H9 (cell line): ENCODE results near the gene ELFN1. TPM values are rescaled to one million over a fixed set of nuclear protein-coding genes. Genes with fewer than 3 reads are reported as not detected.

Source experiments
- DNase-seq: peaks from one replicate; pipeline ENCODE4 v3.0.0-alpha.2; 2017
- H2AFZ ChIP-seq: one replicate; pipeline ENCODE4 v1.6.1; 2013; ENCODE audit warnings: mild to moderate bottlenecking, low read length, control low read depth, moderate library complexity
- H2AK5ac ChIP-seq: 2 replicates; pipeline ENCODE4 v1.6.1; 2013; ENCODE audit warnings: low read length, control low read depth, mixed read lengths; ENCODE audit not compliant: insufficient read length
- H2BK120ac ChIP-seq: one replicate; pipeline ENCODE4 v1.6.1; 2013; ENCODE audit warnings: low read depth, mild to moderate bottlenecking, low read length, control low read depth, inconsistent platforms; ENCODE audit not compliant: poor library complexity, severe bottlenecking
- H2BK12ac ChIP-seq: 2 replicates; pipeline ENCODE4 v1.6.1; 2013; ENCODE audit warnings: low read length, control low read depth, mixed read lengths, low read depth; ENCODE audit not compliant: insufficient read length
- H2BK15ac ChIP-seq: 2 replicates; pipeline ENCODE4 v1.6.1; 2013; ENCODE audit warnings: low read depth, low read length, control low read depth
- H2BK20ac ChIP-seq: one replicate; pipeline ENCODE4 v1.6.1; 2013; ENCODE audit warnings: low read depth, mild to moderate bottlenecking, low read length, control low read depth, inconsistent platforms; ENCODE audit not compliant: poor library complexity, severe bottlenecking
- H2BK5ac ChIP-seq: 2 replicates; pipeline ENCODE4 v1.6.1; 2013; ENCODE audit warnings: low read length, control low read depth, mixed read lengths; ENCODE audit not compliant: insufficient read length
- H3K14ac ChIP-seq: 2 replicates; pipeline ENCODE4 v1.6.1; 2013; ENCODE audit warnings: low read length, control low read depth; ENCODE audit not compliant: insufficient read depth
- H3K18ac ChIP-seq: 2 replicates; pipeline ENCODE4 v1.6.1; 2013; ENCODE audit warnings: low read depth, mild to moderate bottlenecking, mixed read lengths, low read length, control low read depth; ENCODE audit not compliant: insufficient read length
- H3K23ac ChIP-seq: 2 replicates; pipeline ENCODE4 v1.6.1; 2013; ENCODE audit warnings: low read length, control low read depth, mixed read lengths, low read depth; ENCODE audit not compliant: insufficient read length
- H3K23me2 ChIP-seq: 2 replicates; pipeline ENCODE4 v1.6.1; 2013; ENCODE audit warnings: low read depth, mild to moderate bottlenecking, mixed read lengths, low read length, control low read depth; ENCODE audit not compliant: insufficient read length, poor library complexity, severe bottlenecking
- H3K27ac ChIP-seq: 2 replicates; pipeline ENCODE4 v1.5.1; 2013; ENCODE audit warnings: low read length, control low read depth, mixed read lengths, low read depth; ENCODE audit not compliant: insufficient read length
- H3K27me3 ChIP-seq: 2 replicates; pipeline ENCODE4 v1.6.1; 2013; ENCODE audit warnings: low read length, control low read depth, inconsistent platforms; ENCODE audit not compliant: insufficient read depth
- H3K4ac ChIP-seq: 2 replicates; pipeline ENCODE4 v1.6.1; 2013; ENCODE audit warnings: low read depth, mild to moderate bottlenecking, control low read depth, inconsistent platforms, low read length, moderate library complexity
- H3K4me1 ChIP-seq: 2 replicates; pipeline ENCODE4 v1.6.1; 2013; ENCODE audit warnings: low read length, control low read depth, inconsistent platforms; ENCODE audit not compliant: insufficient read depth
- H3K4me2 ChIP-seq: 2 replicates; pipeline ENCODE4 v1.6.1; 2013; ENCODE audit warnings: low read length, control low read depth, mixed read lengths; ENCODE audit not compliant: insufficient read length, insufficient read depth
- H3K56ac ChIP-seq: 2 replicates; pipeline ENCODE4 v1.6.1; 2013; ENCODE audit warnings: low read depth, mild to moderate bottlenecking, mixed read lengths, low read length, control low read depth; ENCODE audit not compliant: insufficient read length
- H3K79me1 ChIP-seq: 2 replicates; pipeline ENCODE4 v1.6.1; 2013; ENCODE audit warnings: low read depth, mild to moderate bottlenecking, moderate library complexity, low read length, control low read depth, inconsistent platforms; ENCODE audit not compliant: insufficient read depth, poor library complexity, severe bottlenecking
- H3K79me2 ChIP-seq: 2 replicates; pipeline ENCODE4 v1.6.1; 2013; ENCODE audit warnings: low read length, control low read depth, inconsistent platforms; ENCODE audit not compliant: insufficient read depth
- H3K9ac ChIP-seq: 2 replicates; pipeline ENCODE4 v1.6.1; 2013; ENCODE audit warnings: low read length, control low read depth, mixed read lengths; ENCODE audit not compliant: insufficient read length; ENCODE audit errors: extremely low read depth
- H3K9me3 ChIP-seq: one replicate; pipeline ENCODE4 v1.6.1; 2013; ENCODE audit warnings: low read depth, low read length, inconsistent platforms; ENCODE audit not compliant: control insufficient read depth
- H3T11ph ChIP-seq: one replicate; pipeline ENCODE4 v1.6.1; 2013; ENCODE audit warnings: mild to moderate bottlenecking, low read length, control low read depth, inconsistent platforms
- H4K20me1 ChIP-seq: one replicate; pipeline ENCODE4 v1.6.1; 2013; ENCODE audit not compliant: control insufficient read depth, insufficient read length, insufficient read depth
- H4K5ac ChIP-seq: 2 replicates; pipeline ENCODE4 v1.6.1; 2013; ENCODE audit warnings: low read depth, mild to moderate bottlenecking, mixed read lengths, low read length, control low read depth; ENCODE audit not compliant: insufficient read length
- H4K8ac ChIP-seq: replicated peaks from 2 replicates; pipeline ENCODE4 v1.6.1; 2013; ENCODE audit warnings: low read length, control low read depth, mixed read lengths, low read depth; ENCODE audit not compliant: insufficient read length
- H4K91ac ChIP-seq: 2 replicates; pipeline ENCODE4 v1.6.1; 2013; ENCODE audit warnings: low read depth, mild to moderate bottlenecking, moderate library complexity, mixed read lengths, low read length, control low read depth; ENCODE audit not compliant: insufficient read length
- H3K27ac Mint-ChIP-seq, 3 experiments: 2 replicates in 2 of 3; 3 replicates in 1 of 3; pipeline ENCODE4 v1.8.0; 2020 to 2021; ENCODE audit warnings: mixed read lengths in 3 of 3, mild to moderate bottlenecking in 1 of 3, moderate library complexity in 1 of 3
- H3K27me3 Mint-ChIP-seq: 2 replicates; pipeline ENCODE4 v1.8.0; 2021; ENCODE audit warnings: low read depth, mild to moderate bottlenecking, moderate library complexity, mixed read lengths
- H3K36me3 Mint-ChIP-seq, 3 experiments: 2 replicates in 2 of 3; 3 replicates in 1 of 3; pipeline ENCODE4 v1.8.0; 2020 to 2021; ENCODE audit warnings: low read depth in 3 of 3, mixed read lengths in 3 of 3; ENCODE audit not compliant: insufficient read depth in 1 of 3
- H3K4me1 Mint-ChIP-seq, 2 experiments: 2 replicates each; pipeline ENCODE4 v1.8.0; 2020; ENCODE audit warnings: mixed read lengths in 2 of 2
- H3K4me3 Mint-ChIP-seq, 2 experiments: 2 replicates in 1 of 2; 3 replicates in 1 of 2; pipeline ENCODE4 v1.8.0; 2020 to 2021; ENCODE audit warnings: mild to moderate bottlenecking in 2 of 2, mixed read lengths in 2 of 2, moderate library complexity in 1 of 2
- H3K9me3 Mint-ChIP-seq, 2 experiments: 2 replicates in 1 of 2; 3 replicates in 1 of 2; pipeline ENCODE4 v1.8.0; 2020; ENCODE audit warnings: mild to moderate bottlenecking in 2 of 2, mixed read lengths in 2 of 2, moderate library complexity in 1 of 2
- WGBS: extraction: QIAGEN DNeasy Blood & Tissue Kit; methylation state at CpG from one replicate; pipeline ENCODE4 v1.1.7; 2013; ENCODE audit warnings: missing lambda C conversion rate, low lambda C conversion rate, mixed read lengths; ENCODE audit not compliant: insufficient read length; ENCODE audit errors: extremely low coverage; 5-methylcytosine and 5-hydroxymethylcytosine counted together
- total RNA-seq: library from RNA; stranded (reverse); gene quantifications from 2 replicates; pipeline ENCODE4 v1.2.1, GENCODE V29; 2021
- TF ChIP-seq, protein P1 (sequence below): fragments of 200-600 bp; sonication (generic); conservative IDR thresholded peaks from 3 replicates; pipeline ENCODE4 v1.8.0; 2021; ENCODE audit warnings: antibody characterized with exemption, mild to moderate bottlenecking

ELFN1 gene
- total RNA-seq, 1 experiment from 2014 or later: 3.7 TPM

- WGBS: no CpG with 5 or more reads among the region's 1 CpG
- no peak overlapping the region for H4K8ac ChIP-seq
- no peak overlapping the region for H3K4ac ChIP-seq
- no peak overlapping the region for H3T11ph ChIP-seq
- H3K23ac ChIP-seq: no peak overlapping the region
- no peaks in the 10 kb centered on the region for H3K27me3 ChIP-seq
- H2BK5ac ChIP-seq: no peak overlapping the region
- H3K79me2 ChIP-seq: no peaks in the 10 kb centered on the region
- H3K27me3 Mint-ChIP-seq: peaks cover 20% of the 10 kb centered on the region
- peaks cover 29 to 38% of the 10 kb centered on the region in 2 experiments for H3K9me3 Mint-ChIP-seq
- H3K4me3 Mint-ChIP-seq: no peak overlapping the region
- no peak overlapping the region for H3K27ac Mint-ChIP-seq
- no peaks in the 10 kb centered on the region for H4K20me1 ChIP-seq
- no peaks in the 10 kb centered on the region for H3K4me1 ChIP-seq
- H3K56ac ChIP-seq: no peak overlapping the region
- no peak overlapping the region for H2BK15ac ChIP-seq
- H3K9me3 ChIP-seq: peaks cover 5% of the 10 kb centered on the region
- peaks cover 2 to 6% (median 3%) of the 10 kb centered on the region in 3 experiments; a peak in 3 of 7 replicates for H3K36me3 Mint-ChIP-seq
- H3K14ac ChIP-seq: no peak overlapping the region
- no peak overlapping the region for H3K27ac ChIP-seq
- H2AK5ac ChIP-seq: no peak overlapping the region
- no peak overlapping the region for H3K4me2 ChIP-seq
- no peak for DNase-seq
- no peak overlapping the region for H2AFZ ChIP-seq
- no peak overlapping the region for H2BK20ac ChIP-seq
- no peaks in the 10 kb centered on the region for H3K4me1 Mint-ChIP-seq
- H2BK120ac ChIP-seq: no peak overlapping the region
- no peaks in the 10 kb centered on the region for H3K23me2 ChIP-seq
- TF ChIP-seq, protein P1, sequence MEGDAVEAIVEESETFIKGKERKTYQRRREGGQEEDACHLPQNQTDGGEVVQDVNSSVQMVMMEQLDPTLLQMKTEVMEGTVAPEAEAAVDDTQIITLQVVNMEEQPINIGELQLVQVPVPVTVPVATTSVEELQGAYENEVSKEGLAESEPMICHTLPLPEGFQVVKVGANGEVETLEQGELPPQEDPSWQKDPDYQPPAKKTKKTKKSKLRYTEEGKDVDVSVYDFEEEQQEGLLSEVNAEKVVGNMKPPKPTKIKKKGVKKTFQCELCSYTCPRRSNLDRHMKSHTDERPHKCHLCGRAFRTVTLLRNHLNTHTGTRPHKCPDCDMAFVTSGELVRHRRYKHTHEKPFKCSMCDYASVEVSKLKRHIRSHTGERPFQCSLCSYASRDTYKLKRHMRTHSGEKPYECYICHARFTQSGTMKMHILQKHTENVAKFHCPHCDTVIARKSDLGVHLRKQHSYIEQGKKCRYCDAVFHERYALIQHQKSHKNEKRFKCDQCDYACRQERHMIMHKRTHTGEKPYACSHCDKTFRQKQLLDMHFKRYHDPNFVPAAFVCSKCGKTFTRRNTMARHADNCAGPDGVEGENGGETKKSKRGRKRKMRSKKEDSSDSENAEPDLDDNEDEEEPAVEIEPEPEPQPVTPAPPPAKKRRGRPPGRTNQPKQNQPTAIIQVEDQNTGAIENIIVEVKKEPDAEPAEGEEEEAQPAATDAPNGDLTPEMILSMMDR: no peak
- no peak overlapping the region for H3K9ac ChIP-seq
- H2BK12ac ChIP-seq: no peak overlapping the region
- no peak overlapping the region for H3K18ac ChIP-seq
- no peaks in the 10 kb centered on the region for H3K79me1 ChIP-seq
- H4K91ac ChIP-seq: no peak overlapping the region
- H4K5ac ChIP-seq: no peak overlapping the region
Observed at GRCh38 chr7:1685000-1685624, 15.0 kb downstream of the ELFN1 start.
